GM12878 (cell line): ENCODE data around the gene PTPRQ. TPM values are rescaled to one million over a fixed set of nuclear protein-coding genes. Genes with fewer than 3 reads are reported as not detected.

ENCODE experiments used
- ATAC-seq: fragments of 200-7000 bp; cut with Tn5 transposase; 3 replicates; pipeline ENCODE4 v1.9.1; 2020; ENCODE audit warnings: mild to moderate bottlenecking, moderate library complexity
- BruUV-seq: library from RNA; stranded (reverse); fragments of 400-500 nt; replicated peaks from 2 replicates; lab custom pipeline; 2021; lab: Mats Ljungman, UMichigan
- CTCF ChIA-PET: fragments of 300-600 bp; sonication (Branson Sonifier 250); formaldehyde crosslinking; extraction: SDS; loops from one replicate; lab custom pipeline; 2021; ENCODE audit warnings: inconsistent platforms; lab: Yijun Ruan, JAX
- POLR2A ChIA-PET: fragments of 350-600 bp; formaldehyde crosslinking; extraction: SDS; loops from one replicate; lab custom pipeline; 2021; ENCODE audit warnings: inconsistent platforms; lab: Charles Lee
- RAD21 ChIA-PET: fragments of 300-600 bp; sonication (Branson Sonifier 250); formaldehyde crosslinking; loops from one replicate; lab custom pipeline; 2023; ENCODE audit warnings: antibody characterized with exemption; ENCODE audit not compliant: unreplicated experiment; lab: Charles Lee
- SMC1A ChIA-PET: fragments of 300-600 bp; sonication (Branson Sonifier 250); formaldehyde crosslinking; loops from one replicate; lab custom pipeline; 2023; ENCODE audit not compliant: unreplicated experiment, uncharacterized antibody; lab: Charles Lee
- DNase-seq: peaks from one replicate; pipeline ENCODE4 v3.0.0-alpha.2; 2011; ENCODE audit warnings: low read depth, low spot score
- FAIRE-seq: peaks from 3 replicates; lab custom pipeline; 2011; peaks lifted over from hg19 to GRCh38; lab: Jason Lieb, UNC
- H2AFZ ChIP-seq: 2 replicates; pipeline ENCODE4 v1.6.0; 2011; ENCODE audit warnings: low read depth, low read length, control low read depth; ENCODE audit not compliant: control insufficient read depth
- H3K27ac ChIP-seq: 2 replicates; pipeline ENCODE4 v1.5.1; 2011; ENCODE audit warnings: control low read depth; ENCODE audit not compliant: control insufficient read depth, insufficient read depth
- H3K27me3 ChIP-seq, 2 experiments: replicated peaks in 1 of 2; 2 replicates each; pipeline versions ENCODE4 v1.6.0 to v1.6.1; 2011; ENCODE audit warnings: low read length in 1 of 2; ENCODE audit not compliant: control insufficient read depth in 2 of 2, insufficient read depth in 2 of 2
- H3K36me3 ChIP-seq, 2 experiments: 2 replicates each; pipeline ENCODE4 v1.5.1; 2011; ENCODE audit warnings: low read length in 1 of 2; ENCODE audit not compliant: control insufficient read depth in 2 of 2, insufficient read depth in 2 of 2
- H3K4me1 ChIP-seq: 2 replicates; pipeline ENCODE4 v1.6.1; 2011; ENCODE audit warnings: mild to moderate bottlenecking, low read length, moderate library complexity, mixed read lengths; ENCODE audit not compliant: control insufficient read depth, insufficient read depth
- H3K4me2 ChIP-seq: 2 replicates; pipeline ENCODE4 v1.6.0; 2011; ENCODE audit warnings: control low read depth; ENCODE audit not compliant: control insufficient read depth, insufficient read depth
- H3K4me3 ChIP-seq: fragments of 200-600 bp; sonication (generic); 2 replicates; pipeline ENCODE4 v1.5.1; 2016
- H3K79me2 ChIP-seq: 2 replicates; pipeline ENCODE4 v1.6.0; 2011; ENCODE audit warnings: low read length; ENCODE audit not compliant: control insufficient read depth, insufficient read depth
- H3K9ac ChIP-seq: 2 replicates; pipeline ENCODE4 v1.8.0; 2011; ENCODE audit warnings: low read length, control low read depth, mixed read lengths; ENCODE audit not compliant: control insufficient read depth, insufficient read depth
- H3K9me3 ChIP-seq: replicated peaks from 3 replicates; pipeline ENCODE4 v1.5.1; 2011; ENCODE audit warnings: mild to moderate bottlenecking, low read length; ENCODE audit not compliant: control insufficient read depth, insufficient read depth
- H4K20me1 ChIP-seq: 2 replicates; pipeline ENCODE4 v1.6.0; 2011; ENCODE audit not compliant: control insufficient read depth, insufficient read depth
- BCL11A ChIP-seq: IDR thresholded peaks from 2 replicates; pipeline ENCODE4 v1.6.1; 2011; ENCODE audit warnings: low read depth, low read length
- BMI1 ChIP-seq: fragments of 450-650 bp; IDR thresholded peaks from 2 replicates; pipeline ENCODE4 v1.6.1; 2016; ENCODE audit warnings: mild to moderate bottlenecking, moderate library complexity, borderline replicate concordance
- MLLT1 ChIP-seq: fragments of 450-650 bp; IDR thresholded peaks from 2 replicates; pipeline ENCODE4 v1.6.1; 2016; ENCODE audit warnings: mild to moderate bottlenecking
- MTA2 ChIP-seq: fragments of 450-650 bp; IDR thresholded peaks from 2 replicates; pipeline ENCODE4 v1.6.1; 2016; ENCODE audit warnings: low read depth, mild to moderate bottlenecking, moderate library complexity
- NFYA ChIP-seq: IDR thresholded peaks from 2 replicates; pipeline ENCODE4 v1.6.1; 2011; ENCODE audit warnings: low read depth, mild to moderate bottlenecking, low read length, improper control_type of control experiment, borderline replicate concordance
- NKRF ChIP-seq: fragments of 450-650 bp; conservative IDR thresholded peaks from 2 replicates; pipeline ENCODE4 v1.6.1; 2017; ENCODE audit warnings: mild to moderate bottlenecking, moderate library complexity
- PML ChIP-seq: IDR thresholded peaks from 2 replicates; pipeline ENCODE4 v1.6.1; 2012; ENCODE audit warnings: low read length, inconsistent platforms
- RB1 ChIP-seq: fragments of 450-650 bp; formaldehyde crosslinking; IDR thresholded peaks from 2 replicates; pipeline ENCODE4 v1.6.1; 2017; ENCODE audit warnings: mild to moderate bottlenecking, borderline replicate concordance
- RFX5 ChIP-seq: IDR thresholded peaks from 2 replicates; pipeline ENCODE4 v1.6.1; 2011; ENCODE audit warnings: low read depth, low read length, improper control_type of control experiment
- SIN3A ChIP-seq: IDR thresholded peaks from 2 replicates; pipeline ENCODE4 v1.6.1; 2012; ENCODE audit warnings: low read depth, low read length, improper control_type of control experiment
- SKIL ChIP-seq: fragments of 450-650 bp; IDR thresholded peaks from 2 replicates; pipeline ENCODE4 v1.6.1; 2017; ENCODE audit warnings: mild to moderate bottlenecking, low read depth, inconsistent platforms; ENCODE audit not compliant: poor library complexity, severe bottlenecking
- TARDBP ChIP-seq: IDR thresholded peaks from 2 replicates; pipeline ENCODE4 v1.6.1; 2016; ENCODE audit warnings: borderline replicate concordance
- TBL1XR1 ChIP-seq: IDR thresholded peaks from 2 replicates; pipeline ENCODE4 v1.6.1; 2012; ENCODE audit warnings: low read depth, low read length, improper control_type of control experiment
- ZNF24 ChIP-seq: fragments of 450-650 bp; IDR thresholded peaks from 2 replicates; pipeline ENCODE4 v1.6.1; 2017; ENCODE audit warnings: antibody characterized with exemption, mild to moderate bottlenecking
- WGBS: methylation state at CpG from one replicate; pipeline ENCODE4 v1.1.6; 2016; ENCODE audit warnings: low lambda C conversion rate; ENCODE audit not compliant: insufficient replicate concordance, insufficient coverage; ENCODE audit errors: missing lambda C conversion rate; 5-methylcytosine and 5-hydroxymethylcytosine counted together
- in situ Hi-C: fragments of 300-500 bp; cut with MboI; formaldehyde crosslinking; loops from 9 replicates; pipeline ENCODE4 v1.14.3; 2018; ENCODE audit warnings: mixed read lengths
- intact Hi-C: fragments of 100-400 bp; cut with micrococcal nuclease; formaldehyde crosslinking; loops from one replicate; pipeline ENCODE4 v1.14.2; 2022; ENCODE audit not compliant: unreplicated experiment
- polyA plus RNA-seq, 11 experiments: library from polyadenylated mRNA; depleted of rRNA in 4 of 11; unstranded in 6 of 11; stranded (reverse) in 5 of 11; fragments of >200 nt; fragmentation: Nextera tagmentation in 4 of 11; fragmentation: Illumina TruSeq in 1 of 11; extraction: Ambion mirVana in 4 of 11; extraction: Trizol in 1 of 11; gene quantifications; 1 replicate in 1 of 11; 2 replicates in 10 of 11; pipeline versions ENCODE4 v1.2.1 to v1.2.3, GENCODE V29; 2011 to 2016; ENCODE audit warnings: inconsistent platforms in 2 of 11, missing spikeins in 2 of 11, low read depth in 1 of 11
- total RNA-seq, 4 experiments: library from RNA; depleted of rRNA in 3 of 4; stranded (reverse); fragments of >200 nt in 3 of 4; fragmentation: Illumina TruSeq in 1 of 4; extraction: Trizol in 1 of 4; gene quantifications; 2 replicates each; pipeline versions ENCODE4 v1.2.1 to v1.2.3, GENCODE V29; 2013 to 2021

PTPRQ gene
- total and polyA plus RNA-seq, 10 of the 15 experiments (the other 5 are each of a cell fraction or from before 2014, with no cell fraction given): 0.01 TPM; not detected in 9

DNA sequence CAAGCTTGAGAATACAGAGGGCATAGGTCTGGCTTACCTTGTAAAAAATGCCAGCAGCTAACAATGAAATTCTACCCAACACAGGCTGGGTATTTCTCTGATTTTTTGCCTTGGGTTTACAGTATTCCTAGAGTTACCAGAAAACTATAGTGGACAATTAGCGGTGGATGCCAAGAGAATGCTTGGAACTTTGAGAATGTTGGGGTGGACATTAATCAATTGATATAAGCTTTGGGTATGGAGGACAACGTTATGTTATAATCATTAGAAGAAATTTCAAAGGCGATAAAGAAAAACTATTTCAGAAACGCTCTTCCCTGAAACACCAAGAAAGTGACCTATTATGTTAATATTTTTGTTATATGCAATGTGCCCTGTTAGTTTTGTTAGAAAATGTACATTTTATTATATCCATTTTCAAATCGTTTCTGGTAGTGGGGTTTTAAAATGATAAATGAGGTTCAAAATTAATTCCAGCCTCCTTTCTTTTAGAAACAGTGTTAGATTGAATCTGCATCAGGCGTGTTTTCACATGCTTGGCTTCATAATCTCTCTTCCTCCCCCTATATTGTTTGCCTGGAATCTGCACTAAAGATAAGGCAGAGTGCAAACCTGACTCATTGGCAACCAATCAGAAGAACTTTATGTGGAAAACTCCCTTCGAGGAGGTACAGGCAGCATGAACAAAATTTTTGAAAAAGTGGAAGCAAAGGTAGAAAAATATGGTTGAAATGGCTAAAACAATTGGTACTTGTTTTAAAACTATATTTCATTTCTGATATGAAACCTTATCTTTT lies 1.4 kb upstream of the PTPRQ start:
- Histone ChIP-seq H3K27me3 (no peaks in the 10 kb centered on the region), H3K4me3 (no peak overlapping the region), H3K4me2 (no peak overlapping the region), H3K4me1 (no peaks in the 10 kb centered on the region), H3K79me2 (no peaks in the 10 kb centered on the region), H3K27ac (no peak overlapping the region), H3K9me3 (no peaks in the 10 kb centered on the region), H3K9ac (no peak overlapping the region), H2AFZ (no peak overlapping the region), H3K36me3 (no peaks in the 10 kb centered on the region), H4K20me1 (no peaks in the 10 kb centered on the region)
- intact Hi-C loops: no loop called here
- no TSS peak for BruUV-seq
- ChIA-PET POLR2A (no interaction called here), CTCF (no interaction called here), RAD21 (no interaction called here), SMC1A (no interaction called here)
- no peak for DNase-seq
- no peak for ATAC-seq
- 34% methylated on average over 7 of the region's 7 CpGs for WGBS
- in situ Hi-C loops: no loop called here
- no peak for TF ChIP-seq PML
- TF ChIP-seq MTA2: no peak
- no peak for TF ChIP-seq ZNF24
- TF ChIP-seq BCL11A: no peak
- TF ChIP-seq TBL1XR1: no peak
- no peak for TF ChIP-seq SKIL
- no peak for TF ChIP-seq TARDBP
- no peak for TF ChIP-seq NFYA
- no peak for TF ChIP-seq SIN3A
- TF ChIP-seq MLLT1: no peak
- TF ChIP-seq BMI1: no peak
- TF ChIP-seq RFX5: no peak
- no peak for TF ChIP-seq RB1
- TF ChIP-seq NKRF: no peak
- no peak for FAIRE-seq
